Ovary (tissue), 3 donors: ENCODE measurements around the gene CPT1C.

Experiments used
- EP300 ChIP-seq: sonication (generic); formaldehyde crosslinking; IDR thresholded peaks from one replicate; pipeline ENCODE4 v1.6.1; 2017; ENCODE audit warnings: antibody characterized with exemption
- POLR2A ChIP-seq: fragments of 450-650 bp; IDR thresholded peaks from one replicate; pipeline ENCODE4 v1.6.1; 2017; ENCODE audit warnings: antibody characterized with exemption, mild to moderate bottlenecking, moderate library complexity
- TF ChIP-seq, protein P1 (sequence below), 3 donors: fragments of 450-650 bp in 2 of 3; fragments of 200-600 bp in 1 of 3; IDR thresholded peaks; one replicate each; pipeline versions ENCODE4 v1.5.1 to v1.8.0; 2016 to 2022; ENCODE audit warnings: antibody characterized with exemption in 3 of 3, mild to moderate bottlenecking in 1 of 3
- donor health status: DM: no; HTN: no; CAD: no.

DNA sequence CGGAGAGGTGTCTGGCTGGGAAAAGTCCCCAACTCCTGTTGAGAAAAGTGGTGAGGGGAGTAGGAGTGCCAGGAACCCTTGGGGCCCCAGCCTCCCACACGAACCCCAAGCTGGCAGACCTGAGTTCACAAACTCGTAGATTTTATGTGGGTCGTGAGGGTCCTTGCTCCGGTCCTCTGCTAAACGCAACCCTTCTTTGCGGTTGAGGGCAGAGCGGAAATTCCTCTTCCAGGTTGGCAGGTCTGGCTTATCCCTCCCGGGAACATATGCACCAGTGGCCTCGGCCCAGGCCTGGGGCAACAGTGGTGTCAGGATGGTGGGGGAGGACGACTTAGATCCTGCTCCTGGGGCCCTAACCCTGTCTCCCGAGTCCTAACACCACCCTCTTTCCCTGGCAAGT is 27.7 kb upstream of the CPT1C start:
- TF ChIP-seq, protein P1, sequence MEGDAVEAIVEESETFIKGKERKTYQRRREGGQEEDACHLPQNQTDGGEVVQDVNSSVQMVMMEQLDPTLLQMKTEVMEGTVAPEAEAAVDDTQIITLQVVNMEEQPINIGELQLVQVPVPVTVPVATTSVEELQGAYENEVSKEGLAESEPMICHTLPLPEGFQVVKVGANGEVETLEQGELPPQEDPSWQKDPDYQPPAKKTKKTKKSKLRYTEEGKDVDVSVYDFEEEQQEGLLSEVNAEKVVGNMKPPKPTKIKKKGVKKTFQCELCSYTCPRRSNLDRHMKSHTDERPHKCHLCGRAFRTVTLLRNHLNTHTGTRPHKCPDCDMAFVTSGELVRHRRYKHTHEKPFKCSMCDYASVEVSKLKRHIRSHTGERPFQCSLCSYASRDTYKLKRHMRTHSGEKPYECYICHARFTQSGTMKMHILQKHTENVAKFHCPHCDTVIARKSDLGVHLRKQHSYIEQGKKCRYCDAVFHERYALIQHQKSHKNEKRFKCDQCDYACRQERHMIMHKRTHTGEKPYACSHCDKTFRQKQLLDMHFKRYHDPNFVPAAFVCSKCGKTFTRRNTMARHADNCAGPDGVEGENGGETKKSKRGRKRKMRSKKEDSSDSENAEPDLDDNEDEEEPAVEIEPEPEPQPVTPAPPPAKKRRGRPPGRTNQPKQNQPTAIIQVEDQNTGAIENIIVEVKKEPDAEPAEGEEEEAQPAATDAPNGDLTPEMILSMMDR (IDR thresholded peaks at IDR 0.05), result no peak
- TF ChIP-seq POLR2A (no peak), EP300 (no peak)
